Neural progenitor cell (in vitro differentiated cells): Measurements from ENCODE around the gene RAD52.

Experiments
- CTCF ChIP-seq: fragments of 200-600 bp; sonication (generic); IDR thresholded peaks from 2 replicates; pipeline ENCODE4 v1.5.1; 2017; ENCODE audit warnings: antibody characterized with exemption, mild to moderate bottlenecking
- EZH2 ChIP-seq: fragments of 200-600 bp; sonication (generic); IDR thresholded peaks from 2 replicates; pipeline ENCODE4 v1.6.1; 2017; ENCODE audit warnings: antibody characterized with exemption, mild to moderate bottlenecking, moderate library complexity
- EZH2phosphoT487 ChIP-seq: fragments of 200-600 bp; sonication (generic); IDR thresholded peaks from 2 replicates; pipeline ENCODE4 v1.6.1; 2017; ENCODE audit warnings: antibody characterized with exemption

- no peak for TF ChIP-seq CTCF
- no peak for TF ChIP-seq EZH2phosphoT487
- TF ChIP-seq EZH2 = no peak
Observed at GRCh38 chr12:897386-897785, 52.1 kb downstream of the RAD52 start.
